22Rv1 (cell line): ENCODE results near the gene FBXL13.
A peak's percentile ranks its signal among the peaks of the same experiment; 100 is the strongest.
"Not testable (repeated sequence)": the region's sequence is repeated elsewhere in the genome, so short reads cannot be mapped to it uniquely, and the experiment has no call there.

Experiments used
- H3K27ac ChIP-seq: fragments of 450-650 bp; 2 replicates; pipeline ENCODE4 v1.5.1; 2017
- ZFX ChIP-seq: fragments of 450-650 bp; IDR thresholded peaks from 2 replicates; pipeline ENCODE4 v1.6.1; 2017; ENCODE audit warnings: antibody characterized with exemption, borderline replicate concordance
- TF ChIP-seq, protein P1 (sequence below): fragments of 450-650 bp; IDR thresholded peaks from 2 replicates; pipeline ENCODE4 v1.5.1; 2017; ENCODE audit warnings: mild to moderate bottlenecking

The FBXL13 gene

DNA sequence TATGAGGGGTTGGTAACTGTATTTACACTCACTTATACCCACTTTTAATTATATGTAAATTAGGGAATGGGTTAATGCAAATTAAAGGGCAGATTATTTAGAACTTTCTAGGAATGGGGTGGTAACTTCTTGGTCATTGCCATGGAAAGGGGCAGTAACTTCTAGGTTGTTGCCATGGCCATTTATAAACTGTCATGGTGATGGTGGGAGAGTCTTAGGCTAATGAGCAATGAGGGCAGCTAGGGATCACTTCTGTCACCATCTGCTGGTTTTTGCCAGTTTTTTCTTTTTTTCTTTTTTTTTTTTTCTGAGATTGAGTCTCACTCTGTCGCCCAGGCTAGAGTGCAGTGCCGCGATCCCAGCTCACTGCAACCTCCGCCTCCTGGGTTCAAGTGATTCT is 41.2 kb upstream of the FBXL13 start:
- TF ChIP-seq, protein P1, sequence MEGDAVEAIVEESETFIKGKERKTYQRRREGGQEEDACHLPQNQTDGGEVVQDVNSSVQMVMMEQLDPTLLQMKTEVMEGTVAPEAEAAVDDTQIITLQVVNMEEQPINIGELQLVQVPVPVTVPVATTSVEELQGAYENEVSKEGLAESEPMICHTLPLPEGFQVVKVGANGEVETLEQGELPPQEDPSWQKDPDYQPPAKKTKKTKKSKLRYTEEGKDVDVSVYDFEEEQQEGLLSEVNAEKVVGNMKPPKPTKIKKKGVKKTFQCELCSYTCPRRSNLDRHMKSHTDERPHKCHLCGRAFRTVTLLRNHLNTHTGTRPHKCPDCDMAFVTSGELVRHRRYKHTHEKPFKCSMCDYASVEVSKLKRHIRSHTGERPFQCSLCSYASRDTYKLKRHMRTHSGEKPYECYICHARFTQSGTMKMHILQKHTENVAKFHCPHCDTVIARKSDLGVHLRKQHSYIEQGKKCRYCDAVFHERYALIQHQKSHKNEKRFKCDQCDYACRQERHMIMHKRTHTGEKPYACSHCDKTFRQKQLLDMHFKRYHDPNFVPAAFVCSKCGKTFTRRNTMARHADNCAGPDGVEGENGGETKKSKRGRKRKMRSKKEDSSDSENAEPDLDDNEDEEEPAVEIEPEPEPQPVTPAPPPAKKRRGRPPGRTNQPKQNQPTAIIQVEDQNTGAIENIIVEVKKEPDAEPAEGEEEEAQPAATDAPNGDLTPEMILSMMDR, result no peak
- no peak for TF ChIP-seq ZFX
- peak overlapping the region; percentile 39; the same call in 1 of the 2 replicates for H3K27ac ChIP-seq

DNA sequence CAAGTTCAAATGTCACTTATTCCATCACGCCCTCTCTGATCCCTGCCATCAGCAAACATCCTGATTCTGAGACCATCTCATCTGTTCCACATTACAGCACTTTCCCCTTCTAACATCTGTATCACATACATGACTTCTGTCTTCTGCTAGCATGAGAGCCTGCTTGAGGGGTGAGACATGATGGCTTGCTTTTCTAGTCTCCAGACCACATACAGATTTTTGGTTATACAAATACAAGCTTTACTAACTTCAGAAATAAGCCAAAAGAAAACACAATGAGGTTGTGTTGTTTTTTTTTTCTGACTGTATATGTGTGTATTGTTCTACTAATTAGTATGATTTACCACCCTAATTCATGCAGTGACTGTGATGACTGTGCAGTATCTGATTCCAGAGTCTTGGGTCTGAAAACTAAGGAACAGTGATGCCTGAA is 40.0 kb upstream of the FBXL13 start:
- H3K27ac ChIP-seq, result no peak overlapping the region
- no peak for TF ChIP-seq ZFX

DNA sequence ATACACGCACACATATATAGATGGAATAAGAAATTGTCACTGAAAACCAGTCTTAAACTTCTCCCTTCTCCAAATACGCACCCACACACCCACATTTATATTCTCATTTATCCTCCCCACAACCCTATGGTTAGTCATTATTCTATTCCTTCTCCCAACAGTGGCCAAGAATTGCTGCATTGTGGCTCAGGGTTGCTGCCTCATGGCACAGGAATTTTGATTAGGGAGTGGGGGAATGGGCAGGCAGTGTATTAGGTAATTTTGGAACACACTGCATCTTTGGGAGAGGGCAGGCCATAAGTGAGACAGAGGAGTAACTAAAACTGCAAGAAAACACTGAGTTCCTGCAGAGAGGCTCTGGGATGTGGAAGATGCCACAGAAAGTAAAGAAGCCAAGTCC is 38.6 kb upstream of the FBXL13 start:
- TF ChIP-seq, protein P1, result no peak
- no peak for TF ChIP-seq ZFX
- H3K27ac ChIP-seq, result no peak overlapping the region

DNA sequence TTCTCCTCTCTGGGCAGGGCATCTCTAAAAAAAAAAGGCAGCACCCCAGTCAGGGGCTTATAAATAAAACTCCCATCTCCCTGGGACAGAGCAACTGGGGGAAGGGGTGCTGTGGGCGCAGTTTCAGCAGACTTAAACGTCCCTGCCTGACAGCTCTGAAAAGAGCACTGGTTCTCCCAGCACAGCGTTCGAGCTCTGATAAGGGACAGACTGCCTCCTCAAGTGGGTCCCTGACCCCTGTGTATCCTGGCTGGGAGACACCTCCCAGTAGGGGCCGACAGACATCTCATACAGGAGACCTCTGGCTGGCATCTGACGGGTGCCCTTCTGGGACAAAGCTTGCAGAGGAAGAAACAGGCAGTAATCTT is 32.1 kb upstream of the FBXL13 start:
- H3K27ac ChIP-seq, result not testable (repeated sequence)

DNA sequence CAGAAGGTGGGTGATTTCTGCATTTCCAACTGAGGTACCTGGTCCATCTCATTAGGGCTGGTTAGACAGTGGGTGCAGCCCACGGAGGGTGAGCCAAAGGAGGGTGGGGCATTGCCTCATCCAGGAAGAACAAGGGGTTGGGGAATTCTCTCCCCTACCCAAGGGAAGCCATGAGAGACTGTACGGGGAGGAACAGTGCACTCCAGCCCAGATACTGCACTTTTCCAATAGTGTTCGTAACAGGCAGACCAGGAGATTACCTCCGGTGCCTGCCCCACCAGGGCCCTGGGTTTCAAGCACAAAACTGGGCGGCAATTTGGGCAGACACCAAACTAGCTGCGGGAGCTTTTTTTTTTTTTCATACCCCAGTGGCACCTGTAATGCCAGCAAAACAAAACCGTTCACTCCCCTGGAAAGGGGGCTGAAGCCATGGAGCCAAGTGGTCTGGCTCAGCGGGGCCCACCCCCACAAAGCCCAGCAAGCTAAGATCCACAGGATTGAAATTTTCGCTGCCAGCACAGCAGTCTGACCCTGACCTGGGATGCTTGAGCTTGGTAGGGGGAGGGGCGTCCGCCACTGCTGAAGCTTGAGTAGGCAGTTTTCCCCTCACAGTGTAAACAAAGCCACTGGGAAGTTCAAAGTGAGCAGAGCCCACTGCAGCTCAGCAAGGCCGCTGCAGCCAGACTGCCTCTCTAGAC is 31.6 kb upstream of the FBXL13 start:
- no peak overlapping the region for H3K27ac ChIP-seq
- TF ChIP-seq ZFX, result no peak

DNA sequence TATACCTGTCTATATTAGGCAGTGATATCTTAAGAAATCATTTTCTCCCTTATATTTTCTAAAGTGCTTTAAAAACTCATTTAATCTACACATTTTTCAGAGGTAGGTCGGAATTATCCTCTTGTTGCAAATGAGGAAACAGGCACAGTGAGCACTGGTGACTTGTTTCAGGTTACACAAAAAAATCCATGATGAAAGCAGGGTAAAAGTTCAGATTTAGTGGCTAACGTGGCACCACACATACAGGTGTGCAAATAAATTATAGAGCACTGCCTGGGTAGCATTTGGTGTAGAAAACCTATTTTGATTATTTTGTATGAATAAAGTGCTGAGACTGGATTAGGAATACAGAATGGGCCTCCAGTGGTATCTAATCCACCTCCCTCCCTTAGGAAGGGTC is 26.9 kb upstream of the FBXL13 start:
- no peak overlapping the region for H3K27ac ChIP-seq
- TF ChIP-seq ZFX, result no peak
- TF ChIP-seq, protein P1, result no peak

DNA sequence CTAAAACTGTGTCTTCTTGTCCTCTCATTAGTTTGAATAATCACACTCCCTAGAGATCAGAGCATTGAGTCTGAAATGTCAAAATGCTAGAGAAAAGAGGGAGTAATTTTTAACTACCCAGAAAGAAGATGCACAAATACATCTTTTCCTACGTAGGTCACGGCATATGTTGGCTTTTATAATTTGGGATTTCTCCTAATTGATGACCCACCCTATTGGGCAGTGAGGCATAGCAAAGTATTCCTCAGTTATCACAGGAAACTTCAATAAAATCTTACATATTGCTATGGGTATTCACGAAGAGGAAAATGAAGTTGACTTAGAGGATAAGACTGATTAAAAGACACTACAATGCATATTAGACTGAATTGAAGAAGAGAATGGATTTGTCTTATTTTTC is 25.8 kb upstream of the FBXL13 start:
- no peak for TF ChIP-seq ZFX
- TF ChIP-seq, protein P1, result no peak
- no peak overlapping the region for H3K27ac ChIP-seq

DNA sequence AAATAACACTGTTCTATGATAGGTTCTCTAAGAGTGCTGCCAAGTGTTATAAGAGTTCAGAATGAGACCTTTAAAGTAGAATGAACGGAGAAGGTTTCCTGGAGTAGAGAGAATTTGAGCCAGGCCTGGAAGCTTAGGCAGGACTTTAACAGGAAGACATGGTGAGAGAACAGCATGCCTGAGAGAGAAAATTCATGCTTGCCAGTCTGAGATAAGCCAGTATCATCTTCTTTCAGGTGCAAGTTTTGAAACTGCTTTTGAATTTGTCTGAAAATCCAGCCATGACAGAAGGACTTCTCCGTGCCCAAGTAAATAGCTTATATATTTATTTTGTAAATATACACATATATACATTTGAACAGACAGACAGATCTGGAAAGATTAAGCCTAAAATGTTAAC is 22.4 kb upstream of the FBXL13 start:
- H3K27ac ChIP-seq, result no peak overlapping the region
- TF ChIP-seq ZFX, result no peak
- TF ChIP-seq, protein P1, result no peak

DNA sequence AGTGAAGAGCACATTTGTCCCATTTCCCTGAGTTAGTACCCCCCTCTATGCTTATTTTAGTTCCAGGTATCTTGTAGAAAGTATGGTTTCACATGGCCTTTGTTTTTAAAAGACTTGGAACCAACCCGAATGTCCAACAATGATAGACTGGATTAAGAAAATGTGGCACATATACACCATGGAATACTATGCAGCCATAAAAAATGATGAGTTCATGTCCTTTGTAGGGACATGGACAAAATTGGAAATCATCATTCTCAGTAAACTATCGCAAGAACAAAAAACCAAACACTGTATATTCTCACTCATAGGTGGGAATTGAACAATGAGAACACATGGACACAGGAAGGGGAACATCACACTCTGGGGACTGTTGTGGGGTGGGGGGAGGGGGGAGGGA is 21.0 kb upstream of the FBXL13 start:
- H3K27ac ChIP-seq, result not testable (repeated sequence)
